K562 treated with DMSO at 1 percent for 4 hours (cell line): ENCODE data around the gene OAS1. TPM values are rescaled to one million over a fixed set of nuclear protein-coding genes. Genes with fewer than 3 reads are reported as not detected.

Experiments
- total RNA-seq: library from RNA; unstranded; fragments of 300-600 nt; gene quantifications from 2 replicates; pipeline ENCODE4 v1.2.3, GENCODE V29; 2022; ENCODE audit not compliant: insufficient read depth

Gene OAS1
- total RNA-seq, result not detected in 2 replicates

DNA sequence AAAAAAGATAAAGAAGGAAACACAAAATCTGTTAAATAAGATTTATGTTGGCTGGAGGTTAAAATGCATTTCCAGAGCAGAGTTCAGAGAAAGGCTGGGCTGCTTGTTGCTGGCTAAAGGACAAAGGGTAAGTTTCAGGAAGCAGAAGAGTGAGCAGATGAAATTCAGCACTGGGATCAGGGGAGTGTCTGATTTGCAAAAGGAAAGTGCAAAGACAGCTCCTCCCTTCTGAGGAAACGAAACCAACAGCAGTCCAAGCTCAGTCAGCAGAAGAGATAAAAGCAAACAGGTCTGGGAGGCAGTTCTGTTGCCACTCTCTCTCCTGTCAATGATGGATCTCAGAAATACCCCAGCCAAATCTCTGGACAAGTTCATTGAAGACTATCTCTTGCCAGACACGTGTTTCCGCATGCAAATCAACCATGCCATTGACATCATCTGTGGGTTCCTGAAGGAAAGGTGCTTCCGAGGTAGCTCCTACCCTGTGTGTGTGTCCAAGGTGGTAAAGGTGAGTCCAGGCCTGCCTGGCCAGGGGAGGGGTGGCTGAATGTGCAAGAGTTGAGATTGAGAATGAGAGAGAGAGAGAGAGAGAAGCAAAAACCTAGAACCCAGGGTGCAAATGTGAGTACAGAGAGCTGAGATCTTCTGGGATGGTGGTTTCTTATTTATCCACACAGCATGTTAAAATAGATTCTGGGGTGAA, at the start of gene OAS1:
Gene OAS1, plus strand, starts transcription at position 251 of the 703 bp plus-strand sequence. Its CDS starts 78 bp downstream, at position 329.

DNA sequence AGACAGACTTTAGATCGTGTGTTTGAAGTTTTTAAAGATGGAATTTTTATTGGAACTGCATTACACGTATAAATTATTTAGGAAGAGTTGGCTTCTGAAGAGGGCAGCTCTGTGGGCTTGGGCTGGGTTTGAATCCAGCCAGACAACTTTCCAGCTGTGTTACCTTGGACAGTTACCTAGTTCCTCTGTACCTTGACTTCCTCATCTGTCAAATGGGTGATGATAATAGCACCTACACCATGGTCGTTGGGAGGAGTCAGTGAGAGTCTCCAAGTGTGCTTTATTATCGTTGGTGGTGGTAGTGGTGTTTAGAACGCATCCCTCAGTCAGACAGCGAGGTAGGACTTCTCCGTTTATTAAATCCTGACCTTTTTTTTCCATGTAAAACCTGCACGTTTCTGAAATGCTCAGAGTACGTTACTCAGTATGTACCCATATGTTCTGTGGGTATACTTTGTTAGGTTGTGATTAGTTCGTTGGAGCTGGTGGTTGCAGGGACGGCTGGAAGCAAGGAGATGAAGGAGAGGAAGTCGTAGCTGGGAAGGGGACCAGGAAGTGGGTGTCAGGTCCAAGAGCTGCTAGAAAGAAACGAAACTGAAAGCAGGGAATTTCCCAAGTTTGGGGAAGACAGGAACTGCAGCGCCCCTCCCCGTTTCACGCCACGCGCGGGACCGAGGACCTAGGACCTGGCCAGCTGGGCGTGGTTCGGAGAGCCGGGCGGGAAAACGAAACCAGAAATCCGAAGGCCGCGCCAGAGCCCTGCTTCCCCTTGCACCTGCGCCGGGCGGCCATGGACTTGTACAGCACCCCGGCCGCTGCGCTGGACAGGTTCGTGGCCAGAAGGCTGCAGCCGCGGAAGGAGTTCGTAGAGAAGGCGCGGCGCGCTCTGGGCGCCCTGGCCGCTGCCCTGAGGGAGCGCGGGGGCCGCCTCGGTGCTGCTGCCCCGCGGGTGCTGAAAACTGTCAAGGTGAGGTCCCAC, 31.3 kb downstream of the OAS1 start, which contains the start of gene OAS3:
Gene OAS3, plus strand, starts transcription at position 734 of the 979 bp plus-strand sequence. Its CDS starts 57 bp downstream, at position 791.

Other genes starting within 250 kb of the OAS1 start
- gene RPH3A, start 115.2 kb upstream of the OAS1 start, total RNA-seq, result 1.1 TPM in 1 of 2 replicates, not detected in the other
- 6.3 and 11.4 TPM in 2 replicates for gene OAS3, start 31.5 kb downstream of the OAS1 start, total RNA-seq
- gene OAS2, start 71.6 kb downstream of the OAS1 start, total RNA-seq, result not detected in 2 replicates
- gene DTX1, start 149.8 kb downstream of the OAS1 start, total RNA-seq, result not detected in 2 replicates
- not detected in 2 replicates for gene RASAL1, start 228.8 kb downstream of the OAS1 start, total RNA-seq
- gene CFAP73, start 242.8 kb downstream of the OAS1 start, total RNA-seq, result 0.47 TPM in 1 of 2 replicates, not detected in the other